GM12865 (cell line): ENCODE data around the gene MKRN1.
"Not testable (repeated sequence)": the region's sequence is repeated elsewhere in the genome, so short reads cannot be mapped to it uniquely, and the experiment has no call there.

Experiments used
- DNase-seq: peaks from one replicate; pipeline ENCODE4 v3.0.0; 2010; ENCODE audit warnings: low read depth
- H3K4me3 ChIP-seq: 2 replicates; pipeline ENCODE4 v1.5.1; 2011; ENCODE audit warnings: mild to moderate bottlenecking, low read depth, low read length, control low read depth
- TF ChIP-seq, protein P1 (sequence below): IDR thresholded peaks from 2 replicates; pipeline ENCODE4 v1.5.1; 2011; ENCODE audit warnings: low read length, control low read depth, low read depth, inconsistent platforms; ENCODE audit not compliant: insufficient read depth; ENCODE audit errors: missing control alignments

Gene MKRN1

GRCh38 chr7:140417456-140418155 lies 61.7 kb downstream of the MKRN1 start:
- peak; percentile 9 for DNase-seq
- TF ChIP-seq, protein P1, sequence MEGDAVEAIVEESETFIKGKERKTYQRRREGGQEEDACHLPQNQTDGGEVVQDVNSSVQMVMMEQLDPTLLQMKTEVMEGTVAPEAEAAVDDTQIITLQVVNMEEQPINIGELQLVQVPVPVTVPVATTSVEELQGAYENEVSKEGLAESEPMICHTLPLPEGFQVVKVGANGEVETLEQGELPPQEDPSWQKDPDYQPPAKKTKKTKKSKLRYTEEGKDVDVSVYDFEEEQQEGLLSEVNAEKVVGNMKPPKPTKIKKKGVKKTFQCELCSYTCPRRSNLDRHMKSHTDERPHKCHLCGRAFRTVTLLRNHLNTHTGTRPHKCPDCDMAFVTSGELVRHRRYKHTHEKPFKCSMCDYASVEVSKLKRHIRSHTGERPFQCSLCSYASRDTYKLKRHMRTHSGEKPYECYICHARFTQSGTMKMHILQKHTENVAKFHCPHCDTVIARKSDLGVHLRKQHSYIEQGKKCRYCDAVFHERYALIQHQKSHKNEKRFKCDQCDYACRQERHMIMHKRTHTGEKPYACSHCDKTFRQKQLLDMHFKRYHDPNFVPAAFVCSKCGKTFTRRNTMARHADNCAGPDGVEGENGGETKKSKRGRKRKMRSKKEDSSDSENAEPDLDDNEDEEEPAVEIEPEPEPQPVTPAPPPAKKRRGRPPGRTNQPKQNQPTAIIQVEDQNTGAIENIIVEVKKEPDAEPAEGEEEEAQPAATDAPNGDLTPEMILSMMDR, result no peak
- no peak overlapping the region for H3K4me3 ChIP-seq

DNA sequence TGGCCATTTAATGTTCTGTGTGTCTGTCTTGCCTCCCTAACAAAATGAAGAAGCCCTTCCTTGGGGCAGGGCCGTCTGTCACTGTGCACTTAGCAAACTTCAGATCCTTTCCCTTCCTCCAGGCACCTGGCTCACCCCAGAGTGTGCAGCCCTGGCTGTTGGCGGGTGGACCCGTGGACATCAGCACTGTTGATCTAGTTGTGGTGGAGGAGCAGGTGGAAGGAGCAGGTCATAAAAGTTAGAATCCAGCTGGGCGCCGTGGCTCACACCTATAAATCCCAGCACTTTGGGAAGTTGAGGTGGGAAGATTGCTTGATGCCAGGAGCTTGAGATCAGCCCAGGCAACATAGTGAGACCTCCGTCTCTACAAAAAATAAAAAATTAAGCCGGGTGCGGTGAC lies 62.7 kb downstream of the MKRN1 start:
- no peak for DNase-seq
- H3K4me3 ChIP-seq, result no peak overlapping the region
- TF ChIP-seq, protein P1, result no peak

DNA sequence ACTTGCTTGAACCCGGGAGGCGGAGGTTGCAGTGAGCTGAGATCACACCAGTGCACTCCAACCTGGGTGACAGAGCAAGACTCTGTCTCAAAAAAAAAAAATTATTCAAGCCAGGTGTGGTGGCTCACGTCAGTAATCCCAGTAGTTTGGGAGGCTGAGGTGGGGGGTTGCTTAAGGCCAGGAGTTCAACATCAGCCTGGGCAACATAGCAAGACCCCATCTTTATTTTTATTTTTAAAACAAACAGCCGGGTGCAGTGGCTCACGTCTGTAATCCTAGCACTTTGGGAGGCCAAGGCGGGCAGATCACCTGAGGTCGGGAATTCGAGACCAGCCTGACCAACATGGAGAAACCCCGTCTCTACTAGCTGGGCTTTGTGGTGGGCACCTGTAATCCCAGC lies 63.5 kb downstream of the MKRN1 start:
- not testable (repeated sequence) for DNase-seq, H3K4me3 ChIP-seq

DNA sequence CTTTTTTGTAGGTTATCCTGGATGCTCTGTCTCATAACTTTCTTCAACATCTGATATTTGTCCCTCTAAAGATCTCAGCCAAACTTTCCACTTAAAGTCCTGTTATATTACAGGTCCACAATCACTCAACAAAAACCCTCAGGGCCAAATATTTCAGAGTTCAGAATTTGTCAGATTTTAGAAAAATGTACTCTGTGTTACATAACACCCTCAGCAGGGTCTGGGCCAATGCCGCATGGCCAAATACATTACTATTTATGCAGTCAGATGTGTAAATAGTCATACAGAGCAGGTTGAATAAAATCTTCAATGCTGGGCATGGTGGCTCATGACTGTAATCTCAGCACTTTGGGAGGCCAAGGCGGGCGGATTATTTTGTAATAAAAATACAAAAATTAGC lies 63.9 kb downstream of the MKRN1 start:
- H3K4me3 ChIP-seq, result no peak overlapping the region
- DNase-seq, result no peak

GRCh38 chr7:140404565-140405065 lies 74.7 kb downstream of the MKRN1 start:
- no peak for DNase-seq
- H3K4me3 ChIP-seq, result no peak overlapping the region
- TF ChIP-seq, protein P1, result no peak

More for the DNA sequence above, 63.9 kb downstream of the MKRN1 start:
- TF ChIP-seq, protein P1, result no peak

DNA sequence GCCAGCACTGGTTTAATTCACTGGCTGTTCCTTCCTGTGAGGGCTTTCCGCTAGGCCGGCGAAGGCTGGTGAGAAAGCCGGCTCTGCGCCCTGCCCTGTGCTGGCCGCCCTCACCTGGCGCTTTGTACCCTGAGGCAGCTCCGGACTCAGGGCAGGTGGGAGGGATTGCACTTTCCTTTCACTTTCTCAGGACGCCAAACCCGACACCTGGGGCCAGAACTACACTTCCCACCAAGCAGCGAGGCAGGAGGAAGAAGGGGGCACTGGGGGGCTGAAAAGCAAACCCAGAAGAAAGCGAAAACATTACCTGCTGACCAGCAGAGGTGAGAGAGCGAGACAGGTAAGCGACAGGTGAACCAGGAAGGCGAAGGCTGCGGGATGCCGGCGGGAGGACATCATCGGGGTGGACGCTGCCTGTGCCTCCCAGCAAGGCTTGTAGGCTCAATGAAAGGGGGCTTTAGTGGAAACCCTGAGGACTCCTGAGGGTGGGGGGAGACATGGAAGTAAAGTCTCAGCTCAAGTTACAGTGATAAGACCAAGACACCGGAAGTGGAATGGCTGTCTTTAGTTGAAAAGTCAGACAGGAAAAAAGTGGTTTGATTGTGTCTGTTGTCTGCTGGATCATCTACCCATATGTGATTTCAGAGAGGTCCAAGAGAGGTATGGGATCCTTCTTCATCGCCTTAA lies 75.3 kb downstream of the MKRN1 start, which contains the start of gene RAB19:
RAB19 (plus strand) TSS at position 181 of the 687 bp plus-strand sequence. CDS start 3,589 bp downstream, outside the sequence.
- peak within 1 kb of the TSS; percentile 24 for H3K4me3 ChIP-seq
- DNase-seq, result peak; percentile 18
- TF ChIP-seq, protein P1, result no peak
